Mesenteric fat pad (tissue), 1 donor: ENCODE data around the gene VSTM1. TPM values are rescaled to one million over a fixed set of nuclear protein-coding genes. Genes with fewer than 3 reads are reported as not detected.
"Not testable (repeated sequence)": the region's sequence is repeated elsewhere in the genome, so short reads cannot be mapped to it uniquely, and the experiment has no call there.

Experiments
- DNase-seq: peaks from one replicate; pipeline ENCODE4 v3.0.0-alpha.2; 2020; ENCODE audit warnings: low spot score
- total RNA-seq: library from RNA; stranded (reverse); fragmentation: NEBNext Ultra II Directional; extraction: Animal tissue kit (Norgen Biotek cat#: 25700); gene quantifications from one replicate; pipeline ENCODE4 v1.2.1, GENCODE V29; 2021
- donor health status: DM: yes; HTN: yes; CAD: no.

VSTM1 gene
- total RNA-seq, 1 donor from 2014 or later = not detected

DNA sequence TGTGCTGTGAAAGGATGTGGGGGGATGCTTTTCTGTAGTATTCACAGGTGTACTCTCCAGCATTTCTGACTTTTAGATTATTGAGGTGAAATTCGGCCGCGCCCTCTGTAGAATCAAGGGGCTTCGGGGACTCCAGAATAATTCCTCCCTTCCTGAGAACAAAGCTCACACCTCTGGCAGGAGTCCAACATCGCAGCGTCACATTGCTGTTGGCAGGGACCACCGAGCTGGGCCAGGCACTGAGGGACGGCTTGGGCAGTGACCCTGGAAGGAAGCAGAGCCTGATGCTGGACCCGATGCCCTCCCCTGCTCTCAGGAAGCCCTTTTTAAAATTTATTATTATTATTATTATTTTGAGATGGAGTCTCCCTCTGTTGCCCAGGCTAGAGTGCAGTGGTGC is 11.2 kb upstream of the VSTM1 start:
- no peak for DNase-seq

DNA sequence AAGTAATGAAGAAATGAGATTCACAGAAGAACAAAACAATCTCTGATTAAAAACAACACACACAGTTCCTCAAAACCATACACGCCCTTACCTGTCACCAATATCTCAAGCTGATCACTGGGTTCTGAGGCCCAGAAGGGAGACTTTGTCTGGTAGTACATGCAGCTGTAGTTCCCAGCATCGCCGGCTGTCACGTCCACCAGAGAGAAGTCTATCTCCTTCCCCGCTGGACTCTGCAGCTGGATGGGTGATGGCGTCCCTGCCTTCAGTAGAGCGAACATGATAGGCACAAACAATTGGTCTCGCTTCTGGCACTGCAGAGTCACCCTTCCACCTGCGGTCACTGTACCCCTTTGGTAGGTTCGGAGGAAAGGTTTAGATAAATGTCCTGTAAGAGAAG is 10.1 kb upstream of the VSTM1 start:
- no peak for DNase-seq

- peak; percentile 35 for DNase-seq
These were observed 5.8 kb upstream of the VSTM1 start for GRCh38 chr19:54069470-54069869.

- peak; percentile 53 for DNase-seq
These were observed 1.1 kb downstream of the VSTM1 start for GRCh38 chr19:54062643-54063042.

DNA sequence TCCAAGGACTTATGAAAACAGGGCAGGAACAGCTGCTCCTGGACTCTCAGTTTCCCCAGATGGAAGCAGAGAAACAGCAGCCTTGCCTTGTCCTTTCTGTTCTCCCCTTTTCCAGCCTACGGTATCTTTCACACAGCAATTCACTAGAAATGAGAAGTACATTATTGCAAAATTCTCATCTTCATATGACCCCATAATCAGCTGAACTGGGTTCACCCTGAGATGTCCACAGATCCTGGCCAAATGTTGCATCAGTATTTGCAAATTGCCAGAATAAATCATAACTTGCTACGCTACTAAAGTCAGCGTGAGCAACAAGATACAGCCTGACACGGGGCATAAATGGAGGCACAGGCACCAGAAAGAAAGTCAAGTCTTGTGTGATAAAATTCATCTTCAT is 16.1 kb downstream of the VSTM1 start:
- no peak for DNase-seq

- DNase-seq = no peak
These were observed 17.9 kb downstream of the VSTM1 start for GRCh38 chr19:54045771-54046170.

- no peak for DNase-seq
These were observed 20.7 kb downstream of the VSTM1 start for GRCh38 chr19:54042989-54043388.

DNA sequence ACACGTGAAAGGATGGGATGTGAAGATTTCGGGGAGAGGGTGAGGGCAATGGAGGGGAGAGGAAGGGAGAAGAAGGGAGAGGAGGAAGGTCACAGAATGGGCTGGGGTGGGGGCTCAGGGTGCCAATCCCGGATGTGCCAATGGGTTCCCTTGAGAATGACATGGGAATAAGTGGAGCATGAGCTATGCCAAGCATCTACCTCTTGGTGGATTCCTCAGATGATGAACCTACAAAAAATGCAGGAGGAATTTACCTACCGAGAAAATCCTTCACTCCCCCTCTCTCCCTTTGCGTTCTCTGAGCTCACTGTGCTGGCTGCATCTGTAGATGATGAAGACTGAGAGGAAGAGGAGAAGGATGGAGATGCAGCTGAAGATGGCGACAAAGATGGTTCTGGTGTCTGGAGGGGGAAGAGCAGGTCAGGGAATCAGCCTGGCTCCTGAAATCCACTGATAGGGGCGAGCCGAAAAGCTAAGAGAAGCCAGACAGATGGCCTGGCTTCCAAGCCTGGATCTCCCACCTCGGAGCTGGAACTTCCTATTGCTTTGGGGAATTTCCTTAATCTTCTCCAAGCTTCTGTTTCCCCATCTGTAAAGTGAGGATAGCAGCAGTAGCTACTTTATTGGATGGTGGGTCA is 21.6 kb downstream of the VSTM1 start:
- no peak for DNase-seq

GRCh38 chr19:54040003-54040402 is 23.7 kb downstream of the VSTM1 start:
- DNase-seq = no peak

DNA sequence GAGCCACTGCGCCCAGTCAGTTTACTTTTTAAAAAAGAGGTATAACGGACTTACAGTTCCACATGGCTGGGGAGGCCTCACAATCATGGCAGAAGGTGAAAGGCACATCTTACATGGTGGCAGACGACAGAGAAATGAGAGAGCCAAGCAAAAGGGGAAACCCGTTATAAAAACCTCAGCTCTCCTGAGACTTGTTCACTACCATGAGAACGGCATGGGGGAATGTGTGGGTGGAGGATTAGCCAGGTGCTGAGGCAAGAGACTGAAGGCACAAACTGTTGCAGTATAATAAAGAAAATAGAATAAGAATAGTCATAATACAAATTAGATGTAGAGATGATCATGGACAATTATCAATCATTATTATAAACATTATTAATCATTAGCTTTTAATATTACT is 27.2 kb downstream of the VSTM1 start:
- not testable (repeated sequence) for DNase-seq

GRCh38 chr19:54035215-54036178 is 28.2 kb downstream of the VSTM1 start:
- no peak for DNase-seq

- DNase-seq = no peak
These were observed 32.7 kb downstream of the VSTM1 start for GRCh38 chr19:54030895-54031586.

GRCh38 chr19:54029930-54030490 is 33.7 kb downstream of the VSTM1 start:
- DNase-seq = no peak

- DNase-seq = no peak
These were observed 34.4 kb downstream of the VSTM1 start for GRCh38 chr19:54029301-54029700.

DNA sequence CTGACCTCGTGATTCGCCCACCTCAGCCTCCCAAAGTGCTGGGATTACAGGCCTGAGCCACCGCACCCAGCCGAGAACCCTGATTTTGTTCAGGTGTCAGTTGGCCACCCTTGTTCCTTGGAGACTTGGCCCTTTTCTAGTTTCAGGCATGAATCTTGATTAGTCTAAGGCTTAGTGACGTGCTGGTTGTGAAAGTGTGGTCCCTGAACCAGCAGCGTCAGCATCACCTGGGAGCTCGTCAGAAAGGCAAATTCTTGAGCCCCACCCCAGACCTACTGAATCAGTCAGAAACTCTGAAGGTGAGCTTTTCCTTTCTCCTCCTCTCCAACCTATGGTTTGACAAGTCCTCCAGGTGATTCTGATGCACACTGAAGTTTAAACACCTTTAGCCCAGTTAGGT is 37.0 kb downstream of the VSTM1 start:
- no peak for DNase-seq

DNA sequence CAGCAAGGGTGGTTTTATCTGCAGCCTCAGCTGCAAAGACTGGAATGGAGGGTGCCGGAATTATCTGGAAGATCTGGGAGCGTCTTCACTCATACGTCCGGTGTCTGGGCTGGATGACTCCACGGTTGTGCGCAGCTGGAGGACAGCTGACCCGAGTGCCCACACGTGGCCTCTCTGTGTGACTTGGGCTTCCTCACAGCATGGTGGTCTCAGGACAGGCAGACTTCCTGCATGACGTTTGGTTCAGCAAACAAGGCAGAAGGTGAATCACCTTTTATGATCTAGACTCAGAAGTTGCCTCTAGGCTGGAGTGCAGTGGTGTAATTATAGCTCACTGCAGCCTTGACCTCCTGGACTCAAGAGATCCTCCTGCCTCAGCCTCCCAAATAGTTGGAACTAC is 39.0 kb downstream of the VSTM1 start:
- no peak for DNase-seq

- no peak for DNase-seq
These were observed 40.5 kb downstream of the VSTM1 start for GRCh38 chr19:54023191-54023590.

- DNase-seq = no peak
These were observed 41.8 kb downstream of the VSTM1 start for GRCh38 chr19:54021932-54022331.

- DNase-seq = no peak
These were observed 42.3 kb downstream of the VSTM1 start for GRCh38 chr19:54021363-54021762.

GRCh38 chr19:54017261-54017660 is 46.4 kb downstream of the VSTM1 start:
- no peak for DNase-seq

DNA sequence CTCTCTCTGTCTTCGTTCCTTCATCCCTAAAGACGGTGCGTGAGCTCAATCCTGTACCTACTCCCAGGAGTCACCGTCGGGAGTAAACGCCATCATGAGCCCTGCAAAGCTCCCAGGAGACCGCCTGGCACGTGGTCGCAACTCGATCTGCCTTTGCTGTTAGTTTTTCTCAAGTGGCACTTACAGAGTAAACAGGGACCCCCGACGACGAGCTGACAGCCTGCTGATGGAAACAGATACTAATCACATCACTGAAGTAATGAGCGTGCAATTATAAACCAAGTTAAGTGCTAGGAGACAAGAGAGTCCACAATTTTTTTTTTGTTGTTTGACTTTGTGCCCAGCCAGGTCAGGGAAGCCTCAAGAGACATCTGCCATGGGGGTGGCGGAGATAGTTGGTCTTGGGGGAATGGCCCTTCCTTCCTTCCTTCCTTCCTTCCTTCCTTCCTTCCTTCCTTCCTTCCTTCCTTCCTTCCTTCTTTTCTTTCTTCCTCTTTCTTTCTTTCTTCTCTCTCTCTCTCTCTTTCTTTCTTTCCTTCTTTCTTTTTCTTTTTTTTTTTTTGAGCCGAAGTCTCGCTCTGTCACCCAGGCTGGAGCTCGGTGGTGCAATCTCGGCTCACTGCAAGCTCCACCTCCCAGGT is 48.7 kb downstream of the VSTM1 start:
- DNase-seq = no peak
